HCT116 (cell line): Measurements from ENCODE around the gene LCLAT1. TPM values are rescaled to one million over a fixed set of nuclear protein-coding genes. Genes with fewer than 3 reads are reported as not detected.

ENCODE experiments used
- ATAC-seq: fragments of 200-7000 bp; cut with Tn5 transposase; 2 replicates; pipeline ENCODE4 v1.9.1; 2020; ENCODE audit warnings: mild to moderate bottlenecking, moderate library complexity
- BruUV-seq: library from RNA; stranded (reverse); fragments of 400-500 nt; replicated peaks from 2 replicates; lab custom pipeline; 2021; lab: Mats Ljungman, UMichigan
- CTCF ChIA-PET: fragments of 300-600 bp; sonication (Branson Sonifier 250); formaldehyde crosslinking; loops from one replicate; lab custom pipeline; 2021; ENCODE audit warnings: antibody characterized with exemption; lab: Charles Lee
- POLR2A ChIA-PET: fragments of 300-600, 350-600 bp; sonication (Branson Sonifier 250); formaldehyde crosslinking; loops from one replicate; lab custom pipeline; 2021; ENCODE audit warnings: antibody characterized with exemption; lab: Charles Lee
- RAD21 ChIA-PET, 2 experiments: fragments of 300-600 bp; sonication (Branson Sonifier 250); formaldehyde crosslinking; loops; one replicate each; lab custom pipeline; 2023; ENCODE audit warnings: low total read pairs in 2 of 2; ENCODE audit not compliant: uncharacterized antibody in 2 of 2, unreplicated experiment in 2 of 2, low non-redundant PET in 1 of 2; lab: Charles Lee
- DNase-seq: peaks from one replicate; pipeline ENCODE4 v3.0.0-alpha.2; 2010; ENCODE audit warnings: low read depth, low spot score
- H2AFZ ChIP-seq: fragments of 200-600 bp; shearing (Covaris generic), sonication (generic); 2 replicates; pipeline ENCODE4 v1.6.1; 2017; ENCODE audit warnings: low read depth, mixed run types, mixed read lengths, antibody characterized with exemption, low read length; ENCODE audit not compliant: poor library complexity, severe bottlenecking
- H3K27ac ChIP-seq: 2 replicates; pipeline ENCODE4 v1.5.1; 2012; ENCODE audit warnings: low read depth, low read length
- H3K27me3 ChIP-seq: fragments of 200-600 bp; sonication (generic); 2 replicates; pipeline ENCODE4 v1.6.1; 2016; ENCODE audit warnings: mixed run types, low read length, mixed read lengths; ENCODE audit not compliant: insufficient read depth
- H3K36me3 ChIP-seq, 2 experiments: fragments of 200-500 bp in 1 of 2; fragments of 200-600 bp in 1 of 2; sonication (Bioruptor generic) in 1 of 2; sonication (generic) in 1 of 2; 2 replicates each; pipeline versions ENCODE4 v1.5.1 to v1.6.1; 2014 to 2016; ENCODE audit warnings: low read length in 2 of 2, inconsistent platforms in 1 of 2, mixed read lengths in 1 of 2, mixed run types in 1 of 2; ENCODE audit not compliant: insufficient read depth in 2 of 2, control insufficient read depth in 1 of 2
- H3K4me1 ChIP-seq, 2 experiments: fragments of 200-600 bp in 1 of 2; sonication (generic) in 1 of 2; 2 replicates each; pipeline versions ENCODE4 v1.5.1 to v1.6.1; 2012 to 2017; ENCODE audit warnings: low read length in 2 of 2, inconsistent platforms in 1 of 2, mild to moderate bottlenecking in 1 of 2, mixed read lengths in 1 of 2, mixed run types in 1 of 2, moderate library complexity in 1 of 2; ENCODE audit not compliant: insufficient read depth in 2 of 2, control insufficient read depth in 1 of 2
- H3K4me2 ChIP-seq: fragments of 200-600 bp; sonication (generic); 2 replicates; pipeline ENCODE4 v1.6.1; 2017; ENCODE audit warnings: mixed run types, low read length, mixed read lengths
- H3K4me3 ChIP-seq, 2 experiments: fragments of 200-600 bp in 1 of 2; sonication (generic) in 1 of 2; replicated peaks in 1 of 2; 2 replicates each; pipeline ENCODE4 v1.5.1; 2011 to 2016; ENCODE audit warnings: low read length in 2 of 2, control low read depth in 1 of 2, low read depth in 1 of 2, mild to moderate bottlenecking in 1 of 2, mixed read lengths in 1 of 2, mixed run types in 1 of 2
- H3K79me2 ChIP-seq: fragments of 200-600 bp; sonication (generic); 2 replicates; pipeline ENCODE4 v1.6.1; 2017; ENCODE audit warnings: mild to moderate bottlenecking, mixed run types, low read length, moderate library complexity, mixed read lengths; ENCODE audit not compliant: insufficient read depth
- H3K9ac ChIP-seq: fragments of 200-600 bp; sonication (generic); 2 replicates; pipeline ENCODE4 v1.6.1; 2016; ENCODE audit warnings: low read length, mixed read lengths
- H3K9me2 ChIP-seq: fragments of 200-600 bp; sonication (generic), shearing (Covaris generic); 2 replicates; pipeline ENCODE4 v1.6.1; 2017; ENCODE audit warnings: mixed run types, mild to moderate bottlenecking, moderate library complexity; ENCODE audit not compliant: insufficient read depth
- H3K9me3 ChIP-seq, 2 experiments: fragments of 200-500 bp in 1 of 2; fragments of 200-600 bp in 1 of 2; sonication (Bioruptor generic) in 1 of 2; sonication (generic) in 1 of 2; 2 replicates each; pipeline ENCODE4 v1.6.1; 2014 to 2017; ENCODE audit warnings: low read length in 2 of 2, mixed read lengths in 2 of 2, inconsistent platforms in 1 of 2, low read depth in 1 of 2, mild to moderate bottlenecking in 1 of 2, mixed run types in 1 of 2, moderate library complexity in 1 of 2; ENCODE audit not compliant: control insufficient read depth in 1 of 2, insufficient read depth in 1 of 2
- H4K20me1 ChIP-seq: fragments of 200-600 bp; sonication (generic), shearing (Covaris generic); 2 replicates; pipeline ENCODE4 v1.6.1; 2017; ENCODE audit warnings: mixed run types, mild to moderate bottlenecking, moderate library complexity; ENCODE audit not compliant: insufficient read depth
- ATF3 ChIP-seq: IDR thresholded peaks from 2 replicates; pipeline ENCODE4 v1.6.1; 2012
- CBX3 ChIP-seq: IDR thresholded peaks from 2 replicates; pipeline ENCODE4 v1.6.1; 2012; ENCODE audit warnings: low read depth
- CEBPB ChIP-seq: IDR thresholded peaks from 2 replicates; pipeline ENCODE4 v1.6.1; 2012; ENCODE audit warnings: low read depth
- CTCF ChIP-seq, 3 experiments: fragments of 200-600 bp in 1 of 3; sonication (generic) in 1 of 3; IDR thresholded peaks in 2 of 3; conservative IDR thresholded peaks in 1 of 3; 2 replicates each; pipeline ENCODE4 v1.5.1; 2012 to 2017; ENCODE audit warnings: low read depth in 2 of 3, low read length in 2 of 3, antibody characterized with exemption in 1 of 3, borderline replicate concordance in 1 of 3, control low read depth in 1 of 3, mild to moderate bottlenecking in 1 of 3, mixed read lengths in 1 of 3, mixed run types in 1 of 3, moderate library complexity in 1 of 3; ENCODE audit not compliant: insufficient read depth in 1 of 3
- EGR1 ChIP-seq: IDR thresholded peaks from 2 replicates; pipeline ENCODE4 v1.6.1; 2012; ENCODE audit warnings: low read depth
- EZH2phosphoT487 ChIP-seq: fragments of 200-600 bp; IDR thresholded peaks from 2 replicates; pipeline ENCODE4 v1.6.1; 2018; ENCODE audit warnings: antibody characterized with exemption, borderline replicate concordance
- FOSL1 ChIP-seq: IDR thresholded peaks from 2 replicates; pipeline ENCODE4 v1.6.1; 2012; ENCODE audit warnings: low read depth
- MAX ChIP-seq: IDR thresholded peaks from 2 replicates; pipeline ENCODE4 v1.6.1; 2012
- POLR2A ChIP-seq: IDR thresholded peaks from 2 replicates; pipeline ENCODE4 v1.7.0; 2011; ENCODE audit warnings: borderline replicate concordance; ENCODE audit not compliant: insufficient read depth, insufficient read length; ENCODE audit errors: extremely low read depth
- POLR2AphosphoS5 ChIP-seq: IDR thresholded peaks from 2 replicates; pipeline ENCODE4 v1.6.1; 2011; ENCODE audit warnings: mild to moderate bottlenecking, low read depth, low read length, moderate library complexity
- RAD21 ChIP-seq: IDR thresholded peaks from 2 replicates; pipeline ENCODE4 v1.6.1; 2012; ENCODE audit warnings: low read depth, mild to moderate bottlenecking
- SIN3A ChIP-seq: IDR thresholded peaks from 2 replicates; pipeline ENCODE4 v1.6.1; 2012; ENCODE audit warnings: low read depth
- SP1 ChIP-seq: IDR thresholded peaks from 2 replicates; pipeline ENCODE4 v1.6.1; 2012; ENCODE audit warnings: low read depth
- SRF ChIP-seq: IDR thresholded peaks from 2 replicates; pipeline ENCODE4 v1.6.1; 2012; ENCODE audit warnings: low read depth
- TCF7L2 ChIP-seq: IDR thresholded peaks from 2 replicates; pipeline ENCODE4 v1.7.0; 2011; ENCODE audit warnings: borderline replicate concordance, inconsistent platforms; ENCODE audit not compliant: insufficient read depth, insufficient read length; ENCODE audit errors: extremely low read depth
- ZNF274 ChIP-seq: fragments of 200-500 bp; sonication (Bioruptor generic); IDR thresholded peaks from 2 replicates; pipeline ENCODE4 v1.6.1; 2014; ENCODE audit warnings: mild to moderate bottlenecking, low read depth, low read length, inconsistent platforms
- intact Hi-C: fragments of 100-400 bp; cut with micrococcal nuclease; formaldehyde crosslinking; loops from 2 replicates; pipeline ENCODE4 v1.10.0; 2022
- total RNA-seq: library from RNA; stranded (reverse); gene quantifications from one replicate; pipeline ENCODE4 v1.2.1, GENCODE V29; 2021; ENCODE audit not compliant: unreplicated experiment

The LCLAT1 gene
- total RNA-seq, 1 experiment from 2014 or later: 36.2 TPM

GRCh38 chr2:30421026-30421603 is 25.9 kb upstream of the LCLAT1 start:
- BruUV-seq: no TSS peak
- no peaks in the 10 kb centered on the region for H3K36me3 ChIP-seq
- H3K4me2 ChIP-seq: no peak overlapping the region
- no peaks in the 10 kb centered on the region for H3K27me3 ChIP-seq
- ATAC-seq (no peak), DNase-seq (no peak)
- peaks cover 6 to 15% of the 10 kb centered on the region in 2 experiments; a peak in 3 of 4 replicates for H3K4me1 ChIP-seq
- RAD21 ChIA-PET: no interaction called here
- no peak overlapping the region for H3K4me3 ChIP-seq
- intact Hi-C loops: no loop called here
- no peak overlapping the region for H3K9ac ChIP-seq
- H2AFZ ChIP-seq: no peak overlapping the region
- no peaks in the 10 kb centered on the region for H3K9me3 ChIP-seq
- no peaks in the 10 kb centered on the region for H3K79me2 ChIP-seq
- TF ChIP-seq POLR2A: no peak
- TF ChIP-seq RAD21: no peak
- no peak for TF ChIP-seq SP1
- TF ChIP-seq EGR1: no peak
- no peak for TF ChIP-seq CEBPB
- no peak for TF ChIP-seq POLR2AphosphoS5
- TF ChIP-seq TCF7L2: no peak
- no peak for TF ChIP-seq MAX
- no peak for TF ChIP-seq ZNF274
- no peak for TF ChIP-seq CTCF (IDR thresholded peaks at IDR 0.05 in 2 of 3, conservative IDR thresholded peaks at IDR 0.05 in 1 of 3; ENCODE audit: borderline replicate concordance in 1 of 3, insufficient read depth in 1 of 3, low read depth in 2 of 3, low read length in 2 of 3)
- TF ChIP-seq CBX3: no peak
- no peak for TF ChIP-seq FOSL1
- TF ChIP-seq SIN3A: no peak
- TF ChIP-seq SRF: no peak
- TF ChIP-seq EZH2phosphoT487: no peak
- no peak for TF ChIP-seq ATF3
- H4K20me1 ChIP-seq: no peaks in the 10 kb centered on the region
- POLR2A ChIA-PET: no interaction called here
- H3K9me2 ChIP-seq: no peaks in the 10 kb centered on the region
- no peak overlapping the region for H3K27ac ChIP-seq
- CTCF ChIA-PET: no interaction called here
